Adrenal gland (tissue), 12 donors: Measurements from ENCODE around the gene SAMHD1. TPM values are rescaled to one million over a fixed set of nuclear protein-coding genes. Genes with fewer than 3 reads are reported as not detected.
"Not testable (repeated sequence)": the region's sequence is repeated elsewhere in the genome, so short reads cannot be mapped to it uniquely, and the experiment has no call there.

ENCODE experiments used
- DNase-seq, 7 donors: peaks; one replicate each; pipeline ENCODE4 v3.0.0-alpha.2; 2019 to 2020
- H3K27ac ChIP-seq, 5 donors: fragments of 200-600 bp; sonication (generic) in 4 of 5; 1 replicate in 3 of 5; 2 replicates in 2 of 5; pipeline versions ENCODE4 v1.5.1 to v1.8.0; 2016 to 2020; ENCODE audit warnings: mild to moderate bottlenecking in 1 of 5
- H3K27me3 ChIP-seq: fragments of 200-600 bp; 2 replicates; pipeline ENCODE4 v1.8.0; 2021
- H3K36me3 ChIP-seq, 2 donors: fragments of 200-600 bp; replicated peaks in 1 of 2; 1 replicate in 1 of 2; 2 replicates in 1 of 2; pipeline versions ENCODE4 v1.5.1 to v1.8.0; 2018 to 2022
- H3K4me1 ChIP-seq, 2 donors: fragments of 200-600 bp; replicated peaks in 1 of 2; 1 replicate in 1 of 2; 2 replicates in 1 of 2; pipeline versions ENCODE4 v1.5.1 to v1.8.0; 2018 to 2021
- H3K4me3 ChIP-seq, 4 donors: fragments of 200-600 bp; sonication (generic) in 3 of 4; one replicate each; pipeline ENCODE4 v1.5.1; 2016 to 2018
- H3K9me3 ChIP-seq, 3 donors: fragments of 200-600 bp; sonication (generic) in 1 of 3; replicated peaks in 1 of 3; 1 replicate in 2 of 3; 2 replicates in 1 of 3; pipeline versions ENCODE4 v1.5.1 to v1.8.0; 2016 to 2021
- CTCF ChIP-seq, 6 experiments: fragments of 450-650 bp in 4 of 6; fragments of 200-600 bp in 2 of 6; sonication (generic) in 1 of 6; IDR thresholded peaks; 1 replicate in 5 of 6; 2 replicates in 1 of 6; pipeline versions ENCODE4 v1.5.1 to v1.8.0; 2016 to 2021; ENCODE audit warnings: antibody characterized with exemption in 6 of 6, mild to moderate bottlenecking in 2 of 6, moderate library complexity in 1 of 6
- POLR2A ChIP-seq, 2 donors: fragments of 450-650 bp; IDR thresholded peaks; one replicate each; pipeline ENCODE4 v1.6.1; 2017; ENCODE audit warnings: antibody characterized with exemption in 2 of 2, mild to moderate bottlenecking in 2 of 2, moderate library complexity in 1 of 2
- WGBS, 4 donors: extraction: QIAGEN DNeasy Blood & Tissue Kit in 2 of 4; methylation state at CpG; one replicate each; pipeline versions ENCODE4 v1.1.5 to v1.1.7; 2013 to 2017; 5-methylcytosine and 5-hydroxymethylcytosine counted together
- intact Hi-C, 2 donors: fragments of 100-400 bp; cut with DNase I; formaldehyde crosslinking; loops; one replicate each; pipeline versions ENCODE4 v1.14.1 to v1.15.0; 2022 to 2023
- polyA plus RNA-seq, 3 donors: library from polyadenylated mRNA; stranded (reverse); fragments of 200-250 nt in 2 of 3; fragments of 350-450 nt in 1 of 3; fragmentation: Illumina TruSeq in 1 of 3; extraction: RNeasy Lipid Tissue Mini Kit (QIAGEN cat#74804) in 1 of 3; gene quantifications; one replicate each; pipeline ENCODE4 v1.2.3, GENCODE V29; 2013 to 2014
- total RNA-seq, 9 donors: library from RNA; depleted of rRNA in 4 of 9; stranded (reverse); fragments of >200 nt in 4 of 9; fragments of 120-200 nt in 1 of 9; fragmentation: NEBNext Ultra II Directional in 1 of 9; extraction: Animal tissue kit (Norgen Biotek cat#: 25700) in 1 of 9; gene quantifications; one replicate each; pipeline versions ENCODE4 v1.1.0 to v1.2.4, GENCODE V29; 2013 to 2023
- donor health status: healthy with polysubstance abuse.
- donor health status: Bipolar disorder and iron deficiency.
- donor health status: DM: yes; HTN: yes; CAD: no.
- donor health status: DM: no; HTN: no; CAD: no.
- donor health status: DM: no; HTN: no; CAD: no.
- donor health status: DM: yes; HTN: yes; CAD: no.

Gene SAMHD1
- total and polyA plus RNA-seq, 12 donors = 27.1 to 232 (median 92.1) TPM

GRCh38 chr20:36878941-36879340 lies 72.6 kb downstream of the SAMHD1 start:
- intact Hi-C loops = no loop called here
- Histone ChIP-seq H3K4me1 (no peaks in the 10 kb centered on the region), H3K27ac (no peak overlapping the region), H3K27me3 (no peaks in the 10 kb centered on the region), H3K4me3 (no peak overlapping the region), H3K36me3 (no peaks in the 10 kb centered on the region), H3K9me3 (no peaks in the 10 kb centered on the region)
- 72 to 90% (median 81%) methylated on average over 8 to 10 of the region's 10 CpGs for WGBS, 4 donors
- DNase-seq = no peak
- TF ChIP-seq CTCF (IDR thresholded peaks at IDR 0.05) (no peak), POLR2A (IDR thresholded peaks at IDR 0.05) (no peak)

- DNase-seq = no peak
- Histone ChIP-seq H3K4me3 (no peak overlapping the region), H3K27ac (no peak overlapping the region), H3K4me1 (no peaks in the 10 kb centered on the region), H3K36me3 (no peaks in the 10 kb centered on the region), H3K9me3 (no peaks in the 10 kb centered on the region), H3K27me3 (no peaks in the 10 kb centered on the region)
- intact Hi-C loops = no loop called here
- WGBS, 4 donors = 90 to 100% (median 95%) methylated on average over 3 of the region's 3 CpGs
- TF ChIP-seq CTCF (IDR thresholded peaks at IDR 0.05) (no peak), POLR2A (IDR thresholded peaks at IDR 0.05) (no peak)
These were observed 75.1 kb downstream of the SAMHD1 start for GRCh38 chr20:36876473-36876833.

GRCh38 chr20:36875702-36876472 lies 75.6 kb downstream of the SAMHD1 start, which contains the start of gene TLDC2:
Gene TLDC2 (plus strand): TSS chr20:36876138. CDS start chr20:36876175, 37 bp downstream.
- no peak within 1 kb of the TSS for H3K4me3 ChIP-seq
- H3K27ac ChIP-seq = no peak within 1 kb of the TSS
- WGBS, 4 donors = 83 to 88% (median 86%) methylated on average over 10 to 14 of the region's 14 CpGs
- H3K4me1 ChIP-seq = no peaks in the 10 kb centered on the region
- TF ChIP-seq POLR2A (IDR thresholded peaks at IDR 0.05) (no peak), CTCF (IDR thresholded peaks at IDR 0.05) (no peak)
- H3K36me3 ChIP-seq = no peaks in the 10 kb centered on the region
- no peak for DNase-seq
- H3K27me3 ChIP-seq = no peaks in the 10 kb centered on the region
- H3K9me3 ChIP-seq = no peaks in the 10 kb centered on the region
- intact Hi-C loops = no loop called here

GRCh38 chr20:36875093-36875492 lies 76.4 kb downstream of the SAMHD1 start:
- H3K36me3 ChIP-seq, H3K27ac ChIP-seq, intact Hi-C loops, H3K27me3 ChIP-seq, H3K9me3 ChIP-seq, H3K4me3 ChIP-seq, H3K4me1 ChIP-seq, DNase-seq: not testable (repeated sequence)
- WGBS, 4 donors = 81 to 90% (median 89%) methylated on average over 5 of the region's 5 CpGs
